ENCODE data around the gene RGS6. TPM values are rescaled to one million over a fixed set of nuclear protein-coding genes. Genes with fewer than 3 reads are reported as not detected.

Gene RGS6
- total RNA-seq, 1 experiment from 2014 or later: not detected

GRCh38 chr14:72341237-72341636, 409.0 kb downstream of the RGS6 start:
- Mint-ChIP-seq H3K9me3 (ENCODE audit: low read depth, unreplicated experiment) (peaks cover 1% of the 10 kb centered on the region), H3K36me3 (ENCODE audit: insufficient read depth, unreplicated experiment) (no peaks in the 10 kb centered on the region), H3K4me3 (ENCODE audit: low read depth, unreplicated experiment) (no peak overlapping the region), H3K27me3 (ENCODE audit: unreplicated experiment) (peaks cover 51% of the 10 kb centered on the region), H3K4me1 (ENCODE audit: low read depth, unreplicated experiment) (no peaks in the 10 kb centered on the region), H3K27ac (ENCODE audit: unreplicated experiment) (no peak overlapping the region)
- DNase-seq: no peak
- intact Hi-C loops (cut with micrococcal nuclease; ENCODE audit: unreplicated experiment): no loop called here
- CTCF ChIA-PET: no interaction called here
- BruUV-seq (replicated peaks): no TSS peak
- TF ChIP-seq CTCF (IDR thresholded peaks at IDR 0.05; ENCODE audit: unreplicated experiment): no peak

- H3K27ac Mint-ChIP-seq (ENCODE audit: unreplicated experiment): no peak overlapping the region
- no peak overlapping the region for H3K4me3 Mint-ChIP-seq (ENCODE audit: low read depth, unreplicated experiment)
- H3K9me3 Mint-ChIP-seq (ENCODE audit: low read depth, unreplicated experiment): no peaks in the 10 kb centered on the region
- intact Hi-C loops (cut with micrococcal nuclease; ENCODE audit: unreplicated experiment): no loop called here
- BruUV-seq (replicated peaks): no TSS peak
- no peak for TF ChIP-seq CTCF (IDR thresholded peaks at IDR 0.05; ENCODE audit: unreplicated experiment)
- CTCF ChIA-PET: no interaction called here
- H3K36me3 Mint-ChIP-seq (ENCODE audit: insufficient read depth, unreplicated experiment): no peaks in the 10 kb centered on the region
- H3K4me1 Mint-ChIP-seq (ENCODE audit: low read depth, unreplicated experiment): no peaks in the 10 kb centered on the region
- H3K27me3 Mint-ChIP-seq (ENCODE audit: unreplicated experiment): peaks cover 46% of the 10 kb centered on the region
- no peak for DNase-seq
Measured at GRCh38 chr14:72341686-72342085, 409.5 kb downstream of the RGS6 start.

GRCh38 chr14:72347118-72347517, 414.9 kb downstream of the RGS6 start:
- BruUV-seq (replicated peaks): no TSS peak
- DNase-seq: no peak
- peaks cover 13% of the 10 kb centered on the region for H3K27me3 Mint-ChIP-seq (ENCODE audit: unreplicated experiment)
- intact Hi-C loops (cut with micrococcal nuclease; ENCODE audit: unreplicated experiment): no loop called here
- no peak overlapping the region for H3K27ac Mint-ChIP-seq (ENCODE audit: unreplicated experiment)
- no peaks in the 10 kb centered on the region for H3K4me1 Mint-ChIP-seq (ENCODE audit: low read depth, unreplicated experiment)
- no peak for TF ChIP-seq CTCF (IDR thresholded peaks at IDR 0.05; ENCODE audit: unreplicated experiment)
- H3K9me3 Mint-ChIP-seq (ENCODE audit: low read depth, unreplicated experiment): no peaks in the 10 kb centered on the region
- H3K36me3 Mint-ChIP-seq (ENCODE audit: insufficient read depth, unreplicated experiment): no peaks in the 10 kb centered on the region
- CTCF ChIA-PET: no interaction called here
- no peak overlapping the region for H3K4me3 Mint-ChIP-seq (ENCODE audit: low read depth, unreplicated experiment)

- BruUV-seq (replicated peaks): no TSS peak
- Mint-ChIP-seq H3K27me3 (ENCODE audit: unreplicated experiment) (peaks cover 13% of the 10 kb centered on the region), H3K36me3 (ENCODE audit: insufficient read depth, unreplicated experiment) (no peaks in the 10 kb centered on the region), H3K27ac (ENCODE audit: unreplicated experiment) (no peak overlapping the region), H3K9me3 (ENCODE audit: low read depth, unreplicated experiment) (no peaks in the 10 kb centered on the region), H3K4me1 (ENCODE audit: low read depth, unreplicated experiment) (no peaks in the 10 kb centered on the region), H3K4me3 (ENCODE audit: low read depth, unreplicated experiment) (no peak overlapping the region)
- TF ChIP-seq CTCF (IDR thresholded peaks at IDR 0.05; ENCODE audit: unreplicated experiment): no peak
- CTCF ChIA-PET: no interaction called here
- intact Hi-C loops (cut with micrococcal nuclease; ENCODE audit: unreplicated experiment): no loop called here
- DNase-seq: no peak
Measured at GRCh38 chr14:72350215-72350614, 418.0 kb downstream of the RGS6 start.

- Mint-ChIP-seq H3K27ac (ENCODE audit: unreplicated experiment) (no peak overlapping the region), H3K4me1 (ENCODE audit: low read depth, unreplicated experiment) (no peaks in the 10 kb centered on the region), H3K4me3 (ENCODE audit: low read depth, unreplicated experiment) (no peak overlapping the region), H3K36me3 (ENCODE audit: insufficient read depth, unreplicated experiment) (no peaks in the 10 kb centered on the region), H3K9me3 (ENCODE audit: low read depth, unreplicated experiment) (peaks cover 4% of the 10 kb centered on the region), H3K27me3 (ENCODE audit: unreplicated experiment) (peaks cover 13% of the 10 kb centered on the region)
- TF ChIP-seq CTCF (IDR thresholded peaks at IDR 0.05; ENCODE audit: unreplicated experiment): no peak
- CTCF ChIA-PET: no interaction called here
- no peak for DNase-seq
- BruUV-seq (replicated peaks): no TSS peak
- intact Hi-C loops (cut with micrococcal nuclease; ENCODE audit: unreplicated experiment): no loop called here
Measured at GRCh38 chr14:72352012-72352411, 419.8 kb downstream of the RGS6 start.
